K562 treated with DMSO at 1 percent for 24 hours (cell line): Measurements from ENCODE around the gene TUSC7. TPM values are rescaled to one million over a fixed set of nuclear protein-coding genes. Genes with fewer than 3 reads are reported as not detected.

ENCODE experiments used
- total RNA-seq: library from RNA; unstranded; fragments of 300-600 nt; gene quantifications from 2 replicates; pipeline ENCODE4 v1.2.3, GENCODE V29; 2022; ENCODE audit warnings: low read depth; ENCODE audit not compliant: insufficient read depth

The TUSC7 gene
- total RNA-seq = not detected in 2 replicates

GRCh38 chr3:116709479-116709878, at the start of gene TUSC7:
Gene TUSC7, plus strand, starts transcription at chr3:116709779.

